BJ (cell line): ENCODE data around the gene ZBTB1. TPM values are rescaled to one million over a fixed set of nuclear protein-coding genes. Genes with fewer than 3 reads are reported as not detected.
A peak's percentile ranks its signal among the peaks of the same experiment; 100 is the strongest.

ENCODE experiments used
- CTCF ChIA-PET: fragments of 350-600 bp; formaldehyde crosslinking; extraction: SDS; loops from one replicate; lab custom pipeline; 2021; ENCODE audit warnings: antibody characterized with exemption, inconsistent platforms; lab: Yijun Ruan, JAX
- POLR2A ChIA-PET: fragments of 300-600 bp; sonication (Branson Sonifier 250); formaldehyde crosslinking; extraction: SDS; loops from one replicate; lab custom pipeline; 2021; ENCODE audit warnings: antibody characterized with exemption; lab: Charles Lee
- DNase-seq: peaks from one replicate; pipeline ENCODE4 v3.0.0-alpha.2; 2011; ENCODE audit warnings: low read depth
- H3K27me3 ChIP-seq: 2 replicates; pipeline ENCODE4 v1.6.0; 2011; ENCODE audit warnings: low read length; ENCODE audit not compliant: control insufficient read depth, insufficient read depth
- H3K36me3 ChIP-seq: 2 replicates; pipeline ENCODE4 v1.5.1; 2011; ENCODE audit warnings: low read length; ENCODE audit not compliant: control insufficient read depth, insufficient read depth
- H3K4me3 ChIP-seq: 2 replicates; pipeline ENCODE4 v1.5.1; 2011; ENCODE audit warnings: low read depth, mild to moderate bottlenecking, control low read depth, low read length
- polyA plus RNA-seq: library from polyadenylated mRNA; depleted of rRNA; stranded (reverse); fragments of >200 nt; gene quantifications from 2 replicates; pipeline ENCODE4 v1.2.3, GENCODE V29; 2011
- TF ChIP-seq, protein P1 (sequence below): IDR thresholded peaks from 2 replicates; pipeline ENCODE4 v1.5.1; 2011; ENCODE audit warnings: low read depth, mild to moderate bottlenecking, control low read depth, inconsistent platforms, low read length, moderate library complexity; ENCODE audit not compliant: insufficient read depth

Gene ZBTB1
- polyA plus RNA-seq, 1 experiment = 16.0 TPM

DNA sequence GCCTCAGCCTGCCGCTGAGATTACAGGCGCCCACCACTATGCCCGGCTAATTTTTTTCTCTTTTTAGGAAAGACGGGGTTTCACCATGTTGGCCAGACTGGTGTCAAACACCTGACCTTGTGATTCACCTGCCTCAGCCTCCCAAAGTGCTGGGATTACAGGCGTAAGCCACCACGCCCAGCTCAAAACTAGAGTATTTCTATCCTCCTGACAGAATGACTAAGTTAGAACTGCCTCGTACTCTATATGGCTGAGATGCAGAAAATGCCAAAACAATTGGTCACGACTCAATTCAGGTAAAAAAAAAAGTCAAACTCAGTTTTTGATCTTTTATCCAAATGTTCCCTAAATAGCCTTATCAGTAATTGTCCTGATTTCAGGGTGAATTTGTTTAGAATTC lies 28.1 kb upstream of the ZBTB1 start:
- Histone ChIP-seq H3K36me3 (no peaks in the 10 kb centered on the region), H3K27me3 (no peaks in the 10 kb centered on the region), H3K4me3 (no peak overlapping the region)
- POLR2A ChIA-PET = no interaction called here
- CTCF ChIA-PET = interaction anchor here (0.5 to 7.2 kb wide), 4 partner anchors 47 to 824 kb away, joined by 3 to 80 read pairs (median 22); no protein-coding TSS in a partner anchor
- TF ChIP-seq, protein P1, sequence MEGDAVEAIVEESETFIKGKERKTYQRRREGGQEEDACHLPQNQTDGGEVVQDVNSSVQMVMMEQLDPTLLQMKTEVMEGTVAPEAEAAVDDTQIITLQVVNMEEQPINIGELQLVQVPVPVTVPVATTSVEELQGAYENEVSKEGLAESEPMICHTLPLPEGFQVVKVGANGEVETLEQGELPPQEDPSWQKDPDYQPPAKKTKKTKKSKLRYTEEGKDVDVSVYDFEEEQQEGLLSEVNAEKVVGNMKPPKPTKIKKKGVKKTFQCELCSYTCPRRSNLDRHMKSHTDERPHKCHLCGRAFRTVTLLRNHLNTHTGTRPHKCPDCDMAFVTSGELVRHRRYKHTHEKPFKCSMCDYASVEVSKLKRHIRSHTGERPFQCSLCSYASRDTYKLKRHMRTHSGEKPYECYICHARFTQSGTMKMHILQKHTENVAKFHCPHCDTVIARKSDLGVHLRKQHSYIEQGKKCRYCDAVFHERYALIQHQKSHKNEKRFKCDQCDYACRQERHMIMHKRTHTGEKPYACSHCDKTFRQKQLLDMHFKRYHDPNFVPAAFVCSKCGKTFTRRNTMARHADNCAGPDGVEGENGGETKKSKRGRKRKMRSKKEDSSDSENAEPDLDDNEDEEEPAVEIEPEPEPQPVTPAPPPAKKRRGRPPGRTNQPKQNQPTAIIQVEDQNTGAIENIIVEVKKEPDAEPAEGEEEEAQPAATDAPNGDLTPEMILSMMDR = no peak
- no peak for DNase-seq

DNA sequence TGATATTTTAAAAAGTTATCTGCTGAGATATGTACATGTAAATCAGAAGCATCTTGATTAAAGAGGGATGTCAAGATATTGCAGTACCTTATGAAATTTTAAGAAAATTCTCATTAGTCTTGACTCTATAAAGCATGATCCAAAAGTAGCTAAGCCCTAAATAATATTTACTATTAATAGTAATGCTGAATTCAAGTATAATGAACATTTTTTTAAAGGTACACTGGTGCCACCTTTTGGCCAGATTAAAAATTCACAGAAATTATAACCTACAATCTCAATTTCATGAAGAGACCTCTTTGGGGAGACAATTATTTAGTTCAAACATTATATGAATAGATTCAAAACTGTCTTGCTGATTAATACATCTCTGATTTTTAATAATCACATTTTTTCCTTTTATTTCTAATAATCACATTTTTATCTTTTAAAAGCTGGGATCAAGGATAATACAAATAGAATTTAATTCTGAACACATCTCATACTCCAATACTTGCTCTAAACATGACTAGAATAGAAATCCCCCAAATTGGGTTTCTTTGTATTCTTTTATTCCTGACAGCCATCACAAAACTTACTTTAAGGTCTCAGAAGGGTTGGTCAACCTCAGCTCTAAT lies 25.8 kb upstream of the ZBTB1 start:
- no peaks in the 10 kb centered on the region for H3K36me3 ChIP-seq
- H3K27me3 ChIP-seq = no peaks in the 10 kb centered on the region
- ChIA-PET CTCF (interaction anchor here (1.0 to 7.2 kb wide), 25 partner anchors 8 to 329 kb away, joined by 3 to 80 read pairs (median 4); partner anchors contain the start of gene AKAP5), POLR2A (no interaction called here)
- TF ChIP-seq, protein P1 = 0 out of 2 replicates have a peak, but pooled peaks have one; percentile 15
- no peak overlapping the region for H3K4me3 ChIP-seq
- DNase-seq = no peak

DNA sequence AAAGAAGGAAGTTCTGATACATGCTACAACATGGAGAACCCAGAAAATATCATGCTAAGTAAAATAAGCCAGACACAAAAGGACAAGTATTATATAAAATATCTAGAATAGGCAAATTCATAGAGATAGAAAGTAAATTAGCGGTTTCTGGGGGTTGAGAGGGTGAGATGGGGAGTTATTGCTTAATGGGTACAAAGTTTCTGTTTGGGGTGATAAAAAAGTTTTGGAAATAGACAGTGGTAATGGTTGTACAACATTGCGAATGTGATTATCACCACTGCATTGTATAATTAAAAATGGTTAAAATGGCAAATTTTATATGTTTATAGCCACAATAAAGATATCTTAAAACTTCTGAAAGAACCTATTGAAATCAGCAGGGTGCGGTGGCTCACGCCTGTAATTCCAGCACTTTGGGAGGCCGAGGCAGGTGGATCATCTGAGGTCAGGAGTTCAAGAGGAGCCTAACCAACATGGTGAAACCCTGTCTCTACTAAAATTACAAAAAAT lies 15.9 kb upstream of the ZBTB1 start:
- POLR2A ChIA-PET = no interaction called here
- CTCF ChIA-PET = no interaction called here
- TF ChIP-seq, protein P1 = no peak
- Histone ChIP-seq H3K36me3 (peaks cover 6% of the 10 kb centered on the region; the same call in 1 of the 2 replicates), H3K4me3 (no peak overlapping the region), H3K27me3 (no peaks in the 10 kb centered on the region)
- no peak for DNase-seq

DNA sequence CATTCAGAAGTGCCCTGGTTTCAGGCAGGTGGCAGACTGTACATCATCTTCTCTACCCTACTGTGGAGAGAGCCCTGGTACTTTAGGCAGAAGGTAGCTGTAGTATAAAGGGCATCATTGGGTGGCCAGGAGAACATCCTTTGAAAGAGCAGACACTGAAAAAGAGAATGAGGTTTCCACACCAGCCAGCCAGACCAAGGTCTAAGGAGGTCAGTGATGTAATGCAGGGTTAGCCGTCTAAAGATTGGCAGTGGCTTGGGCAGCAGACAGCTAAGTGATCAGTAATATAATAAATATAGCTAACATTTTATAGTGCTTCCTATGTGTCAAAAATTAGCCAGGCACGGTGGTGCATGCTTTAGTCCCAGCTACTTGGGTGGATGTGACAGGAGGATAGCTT lies 12.9 kb upstream of the ZBTB1 start:
- ChIA-PET POLR2A (no interaction called here), CTCF (interaction anchor here (0.5 to 3.1 kb wide), 4 partner anchors 10 to 302 kb away, joined by 3 to 13 read pairs (median 6); no protein-coding TSS in a partner anchor)
- DNase-seq = no peak
- TF ChIP-seq, protein P1 = no peak
- no peak overlapping the region for H3K4me3 ChIP-seq
- no peaks in the 10 kb centered on the region for H3K27me3 ChIP-seq
- H3K36me3 ChIP-seq = peaks cover 6% of the 10 kb centered on the region; the same call in 1 of the 2 replicates

DNA sequence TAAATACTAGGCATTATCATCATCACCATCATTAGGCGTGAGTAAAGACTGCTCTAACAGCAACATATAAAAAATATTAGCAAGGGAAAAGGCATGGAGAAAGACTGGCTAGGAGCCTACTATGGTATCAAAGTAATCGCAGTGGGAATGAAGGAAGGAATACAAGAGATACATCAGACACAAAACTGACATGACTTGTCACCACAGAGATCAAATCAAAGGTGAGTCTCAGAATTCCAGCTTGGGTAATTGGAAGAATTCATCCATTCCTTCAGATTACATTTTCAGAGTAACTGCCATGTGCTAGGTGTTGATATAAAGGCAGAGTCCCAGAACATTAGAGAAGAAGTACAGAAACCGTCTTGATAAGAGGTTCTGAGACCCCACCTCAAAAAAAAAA lies 11.1 kb upstream of the ZBTB1 start:
- ChIA-PET CTCF (no interaction called here), POLR2A (no interaction called here)

More for the DNA sequence above, 11.1 kb upstream of the ZBTB1 start:
- no peak for DNase-seq
- TF ChIP-seq, protein P1 = no peak
- no peak overlapping the region for H3K4me3 ChIP-seq
- H3K27me3 ChIP-seq = no peaks in the 10 kb centered on the region
- no peaks in the 10 kb centered on the region for H3K36me3 ChIP-seq
